Type B pancreatic cell (in vitro differentiated cells): ENCODE measurements around the gene MTMR3. TPM values are rescaled to one million over a fixed set of nuclear protein-coding genes. Genes with fewer than 3 reads are reported as not detected.

Source experiments
- DNase-seq: peaks from one replicate; pipeline ENCODE4 v3.0.0; 2021; ENCODE audit warnings: mixed read lengths; ENCODE audit not compliant: unreplicated experiment; ENCODE audit errors: extremely low spot score
- H3K27ac Mint-ChIP-seq: 2 replicates; pipeline ENCODE4 v1.8.0; 2021; ENCODE audit warnings: mild to moderate bottlenecking, mixed read lengths
- H3K27me3 Mint-ChIP-seq: 2 replicates; pipeline ENCODE4 v1.8.0; 2021; ENCODE audit warnings: mixed read lengths
- H3K36me3 Mint-ChIP-seq: 2 replicates; pipeline ENCODE4 v1.8.0; 2021; ENCODE audit warnings: mixed read lengths
- H3K4me1 Mint-ChIP-seq: one replicate; pipeline ENCODE4 v1.8.0; 2021; ENCODE audit warnings: mixed read lengths; ENCODE audit not compliant: unreplicated experiment
- H3K4me3 Mint-ChIP-seq: 2 replicates; pipeline ENCODE4 v1.8.0; 2021; ENCODE audit warnings: mild to moderate bottlenecking, mixed read lengths
- H3K9me3 Mint-ChIP-seq: 2 replicates; pipeline ENCODE4 v1.8.0; 2021; ENCODE audit warnings: mixed read lengths
- total RNA-seq: library from RNA; stranded (reverse); gene quantifications from 2 replicates; pipeline ENCODE4 v1.2.1, GENCODE V29; 2021; ENCODE audit warnings: low replicate concordance
- TF ChIP-seq, protein P1 (sequence below): fragments of 200-600 bp; sonication (generic); conservative IDR thresholded peaks from 2 replicates; pipeline ENCODE4 v1.5.0; 2021; ENCODE audit warnings: antibody characterized with exemption, mild to moderate bottlenecking

The MTMR3 gene
- total RNA-seq, 1 donor from 2014 or later = 54.3 TPM

DNA sequence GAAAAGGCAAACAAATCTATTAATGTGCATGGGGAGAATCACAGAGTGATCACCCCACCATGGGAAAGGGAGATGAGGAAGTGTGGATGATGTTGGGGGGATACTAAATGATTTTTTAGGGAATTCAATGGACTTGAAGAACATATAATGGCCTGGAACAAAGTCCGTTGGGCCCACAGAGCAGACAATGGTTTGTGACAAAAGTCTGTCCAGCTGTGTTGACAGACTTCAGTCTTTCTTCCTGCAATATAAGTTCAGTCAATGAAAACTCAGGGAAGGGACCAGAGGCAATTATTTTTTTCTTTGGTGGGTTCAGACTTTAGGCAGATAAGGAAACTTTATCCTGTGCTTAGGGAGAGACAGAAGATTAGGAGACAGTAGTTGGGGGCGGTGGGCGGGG lies 179.3 kb downstream of the MTMR3 start:
- Mint-ChIP-seq H3K27me3 (peaks cover 5% of the 10 kb centered on the region), H3K36me3 (no peaks in the 10 kb centered on the region)

DNA sequence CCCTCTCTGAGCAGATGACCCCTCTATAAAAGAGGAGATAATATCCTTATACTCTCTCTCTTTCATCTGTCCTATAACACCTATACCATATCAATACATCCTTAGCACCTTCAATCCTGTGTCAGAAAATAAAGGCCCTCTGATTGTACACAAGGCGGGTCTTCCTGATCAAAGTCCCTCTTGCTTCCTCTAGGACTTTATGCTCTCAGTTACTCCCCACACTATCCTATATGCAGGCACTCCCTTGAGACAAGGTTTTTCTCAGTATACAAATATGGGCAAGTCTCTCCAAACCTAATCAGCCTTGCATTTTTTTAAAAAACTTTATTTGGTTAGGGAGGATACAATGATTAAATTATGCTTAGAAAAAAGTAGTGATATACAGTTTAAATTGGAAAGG lies 180.0 kb downstream of the MTMR3 start:
- TF ChIP-seq, protein P1, sequence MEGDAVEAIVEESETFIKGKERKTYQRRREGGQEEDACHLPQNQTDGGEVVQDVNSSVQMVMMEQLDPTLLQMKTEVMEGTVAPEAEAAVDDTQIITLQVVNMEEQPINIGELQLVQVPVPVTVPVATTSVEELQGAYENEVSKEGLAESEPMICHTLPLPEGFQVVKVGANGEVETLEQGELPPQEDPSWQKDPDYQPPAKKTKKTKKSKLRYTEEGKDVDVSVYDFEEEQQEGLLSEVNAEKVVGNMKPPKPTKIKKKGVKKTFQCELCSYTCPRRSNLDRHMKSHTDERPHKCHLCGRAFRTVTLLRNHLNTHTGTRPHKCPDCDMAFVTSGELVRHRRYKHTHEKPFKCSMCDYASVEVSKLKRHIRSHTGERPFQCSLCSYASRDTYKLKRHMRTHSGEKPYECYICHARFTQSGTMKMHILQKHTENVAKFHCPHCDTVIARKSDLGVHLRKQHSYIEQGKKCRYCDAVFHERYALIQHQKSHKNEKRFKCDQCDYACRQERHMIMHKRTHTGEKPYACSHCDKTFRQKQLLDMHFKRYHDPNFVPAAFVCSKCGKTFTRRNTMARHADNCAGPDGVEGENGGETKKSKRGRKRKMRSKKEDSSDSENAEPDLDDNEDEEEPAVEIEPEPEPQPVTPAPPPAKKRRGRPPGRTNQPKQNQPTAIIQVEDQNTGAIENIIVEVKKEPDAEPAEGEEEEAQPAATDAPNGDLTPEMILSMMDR = no peak
- no peak for DNase-seq
- no peak overlapping the region for H3K4me3 Mint-ChIP-seq

More for the DNA sequence above, 179.3 kb downstream of the MTMR3 start:
- no peak for DNase-seq
- H3K9me3 Mint-ChIP-seq = peaks cover 4% of the 10 kb centered on the region
- no peaks in the 10 kb centered on the region for H3K4me1 Mint-ChIP-seq
- no peak overlapping the region for H3K4me3 Mint-ChIP-seq
- H3K27ac Mint-ChIP-seq = no peak overlapping the region
- TF ChIP-seq, protein P1 = no peak

DNA sequence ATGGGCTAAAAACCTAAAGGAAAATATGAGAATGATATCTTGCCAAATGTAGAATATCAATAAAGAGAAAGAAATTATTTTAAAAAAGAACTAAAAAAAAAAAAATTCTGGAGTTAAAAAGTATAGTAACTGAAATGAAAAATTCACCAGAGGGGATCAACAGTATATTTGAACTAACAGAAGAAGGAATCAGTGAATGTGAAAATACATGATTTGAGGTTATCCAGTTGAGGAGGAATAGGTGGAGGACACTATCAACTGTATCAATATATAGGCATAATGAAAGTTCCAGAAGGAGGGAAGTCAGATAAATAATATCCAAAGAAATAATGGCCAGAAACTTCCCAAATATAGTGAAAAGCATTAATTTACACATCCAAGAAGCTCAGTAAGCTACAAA lies 181.2 kb downstream of the MTMR3 start:
- no peaks in the 10 kb centered on the region for H3K4me1 Mint-ChIP-seq
- no peak overlapping the region for H3K27ac Mint-ChIP-seq
- no peaks in the 10 kb centered on the region for H3K36me3 Mint-ChIP-seq
- TF ChIP-seq, protein P1 = no peak
- peaks cover 5% of the 10 kb centered on the region for H3K27me3 Mint-ChIP-seq
- no peak for DNase-seq
- no peak overlapping the region for H3K4me3 Mint-ChIP-seq
- H3K9me3 Mint-ChIP-seq = peaks cover 4% of the 10 kb centered on the region

More for the DNA sequence above, 180.0 kb downstream of the MTMR3 start:
- Mint-ChIP-seq H3K27ac (no peak overlapping the region), H3K36me3 (no peaks in the 10 kb centered on the region), H3K4me1 (no peaks in the 10 kb centered on the region), H3K9me3 (peaks cover 4% of the 10 kb centered on the region), H3K27me3 (peaks cover 5% of the 10 kb centered on the region)

DNA sequence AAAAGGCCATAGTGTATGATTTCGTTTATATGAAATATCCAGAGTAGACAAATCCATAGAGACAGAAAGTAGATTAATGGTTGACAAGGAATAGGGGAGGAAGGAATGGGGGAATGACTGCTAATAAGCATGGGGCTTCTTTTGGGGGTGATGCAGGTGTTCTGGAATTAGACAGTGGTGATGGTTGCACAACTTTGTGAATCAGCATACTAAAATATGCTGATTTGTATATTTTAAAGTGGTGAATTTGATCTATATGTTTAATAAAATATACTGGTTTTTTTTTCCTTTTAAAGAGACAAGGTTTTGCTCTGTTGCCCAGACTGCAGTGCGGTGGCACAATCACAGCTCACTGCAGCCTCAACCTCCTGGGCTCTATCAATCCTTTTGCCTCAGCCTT lies 190.8 kb downstream of the MTMR3 start:
- TF ChIP-seq, protein P1 = no peak
- peaks cover 29% of the 10 kb centered on the region for H3K27me3 Mint-ChIP-seq
- H3K36me3 Mint-ChIP-seq = no peaks in the 10 kb centered on the region
- H3K4me3 Mint-ChIP-seq = no peak overlapping the region
- no peaks in the 10 kb centered on the region for H3K9me3 Mint-ChIP-seq
- no peak overlapping the region for H3K27ac Mint-ChIP-seq
- DNase-seq = no peak
- peaks cover 16% of the 10 kb centered on the region for H3K4me1 Mint-ChIP-seq

DNA sequence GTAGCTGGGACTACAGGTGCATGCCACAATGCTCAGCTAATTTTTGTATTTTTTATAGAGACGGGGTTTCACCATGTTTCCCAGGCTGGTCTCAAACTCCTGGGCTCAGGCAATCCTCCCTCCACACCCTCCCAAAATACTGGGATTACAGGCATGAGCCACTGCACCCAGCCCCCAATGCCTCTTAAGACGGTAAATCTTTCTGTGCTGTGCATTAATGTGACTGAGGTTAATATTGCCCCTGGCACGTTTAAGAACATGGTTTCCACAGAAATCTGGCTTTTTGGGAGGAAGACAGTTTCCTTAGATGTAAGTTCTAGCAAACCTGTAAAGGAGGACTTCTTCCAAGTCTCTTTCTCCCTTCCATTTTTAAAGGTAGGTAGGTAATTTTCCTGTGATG lies 191.2 kb downstream of the MTMR3 start:
- Mint-ChIP-seq H3K36me3 (no peaks in the 10 kb centered on the region), H3K27me3 (peaks cover 30% of the 10 kb centered on the region), H3K4me1 (peaks cover 20% of the 10 kb centered on the region), H3K27ac (no peak overlapping the region), H3K9me3 (no peaks in the 10 kb centered on the region), H3K4me3 (no peak overlapping the region)
- TF ChIP-seq, protein P1 = no peak
- DNase-seq = no peak

DNA sequence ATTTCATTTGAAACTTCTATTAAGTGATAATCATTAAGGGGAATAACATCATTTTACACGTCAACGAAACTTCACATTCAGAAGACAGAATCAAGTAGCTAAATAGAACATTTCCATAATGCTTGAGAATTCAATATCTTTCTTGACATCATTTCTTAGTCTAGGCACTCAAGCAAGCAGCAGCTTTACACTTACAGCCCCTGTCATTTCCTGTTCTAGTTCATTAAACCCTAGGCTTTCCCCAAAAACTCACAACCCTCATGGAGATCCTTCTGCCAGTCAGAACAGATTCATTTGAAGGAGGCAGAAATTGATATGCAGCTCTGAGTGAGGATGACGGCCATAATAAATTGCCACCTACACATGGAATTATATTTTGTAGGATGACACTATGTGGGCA lies 192.0 kb downstream of the MTMR3 start:
- Mint-ChIP-seq H3K4me3 (no peak overlapping the region), H3K27me3 (peaks cover 27% of the 10 kb centered on the region), H3K9me3 (no peaks in the 10 kb centered on the region), H3K4me1 (peaks cover 20% of the 10 kb centered on the region), H3K27ac (no peak overlapping the region), H3K36me3 (no peaks in the 10 kb centered on the region)
- DNase-seq = no peak
- TF ChIP-seq, protein P1 = no peak
